DLD1 (cell line): ENCODE data around the gene BRIP1.
"Not testable (repeated sequence)": the region's sequence is repeated elsewhere in the genome, so short reads cannot be mapped to it uniquely, and the experiment has no call there.

Experiments
- in situ Hi-C: cut with HindIII; loops from 2 replicates; pipeline ENCODE4 v1.10.0; 2017; ENCODE audit warnings: low sequenced_read_pairs

Gene BRIP1

DNA sequence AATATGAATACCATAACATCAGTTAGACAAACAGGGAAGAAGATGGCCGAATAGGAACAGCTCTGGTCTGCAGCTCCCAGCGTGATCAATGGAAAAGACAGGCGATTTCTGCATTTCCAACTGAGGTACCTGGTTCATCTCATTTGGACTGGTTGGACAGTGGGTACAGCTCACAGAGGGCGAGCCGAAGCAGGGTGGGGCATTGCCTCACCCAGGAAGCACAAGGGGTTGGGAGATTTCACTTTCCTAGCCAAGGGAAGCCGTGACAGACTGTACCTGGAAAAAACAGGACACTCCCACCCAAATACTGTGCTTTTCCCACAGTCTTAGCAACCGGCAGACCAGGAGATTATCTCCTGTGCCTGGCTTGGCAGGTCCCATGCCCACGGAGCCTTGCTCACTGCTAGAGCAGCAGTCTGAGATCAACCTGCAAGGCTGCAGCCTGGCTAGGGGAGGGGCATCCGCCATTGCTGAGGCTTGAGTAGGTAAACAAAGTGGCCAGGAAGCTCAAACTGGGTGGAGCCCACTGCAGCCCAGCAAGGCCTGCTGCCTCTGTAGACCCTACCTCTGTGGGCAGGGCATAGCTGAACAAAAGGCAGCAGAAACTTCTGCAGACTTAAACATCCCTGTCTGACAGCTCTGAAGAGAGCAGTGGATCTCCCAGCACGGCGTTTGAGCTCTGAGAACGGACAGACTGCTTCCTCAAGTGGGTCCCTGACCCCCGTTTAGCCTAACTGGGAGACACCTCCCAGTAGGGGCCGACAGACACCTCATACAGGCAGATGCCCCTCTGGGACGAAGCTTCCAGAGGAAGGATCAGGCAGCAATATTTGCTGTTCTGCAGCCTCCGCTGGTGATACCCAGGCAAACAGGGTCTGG, 190.1 kb downstream of the BRIP1 start:
- in situ Hi-C loops = not testable (repeated sequence)

DNA sequence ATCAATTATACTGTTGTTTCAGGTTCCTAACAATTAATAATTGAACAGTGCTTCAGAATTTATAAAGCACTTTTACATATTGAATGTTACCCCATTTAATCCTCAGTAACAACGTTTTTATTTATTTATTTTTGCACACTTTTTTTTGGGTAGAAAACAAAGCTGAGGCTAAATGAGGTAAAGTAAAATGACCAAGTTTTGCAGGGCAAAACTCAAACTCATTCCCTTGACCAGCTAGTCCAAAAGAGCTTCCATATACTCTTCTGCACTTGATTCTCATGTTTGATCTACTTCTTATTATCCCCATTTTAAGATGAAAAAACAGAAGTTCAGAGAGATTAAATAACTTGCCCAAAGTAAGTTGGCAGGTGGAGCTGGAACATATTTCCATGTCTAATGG, 191.2 kb downstream of the BRIP1 start:
- in situ Hi-C loops = no loop called here

DNA sequence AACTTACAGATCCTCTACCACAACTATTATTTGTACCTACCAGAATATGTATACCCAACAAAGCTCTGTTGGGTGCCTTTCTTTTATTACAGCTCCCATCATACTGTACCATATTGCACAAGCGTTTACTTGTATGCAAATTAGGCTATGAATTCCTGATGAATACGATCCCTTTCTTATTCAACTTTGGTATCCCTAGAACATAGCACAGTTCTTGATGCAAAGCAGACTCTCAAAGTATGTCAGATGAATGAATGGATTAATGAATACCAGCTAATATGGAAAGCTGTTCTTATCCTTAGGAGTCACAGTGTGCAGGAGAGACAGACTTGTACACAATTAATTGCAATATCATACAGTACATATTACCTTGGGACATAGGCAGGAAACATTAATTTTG, 192.6 kb downstream of the BRIP1 start:
- in situ Hi-C loops = no loop called here

DNA sequence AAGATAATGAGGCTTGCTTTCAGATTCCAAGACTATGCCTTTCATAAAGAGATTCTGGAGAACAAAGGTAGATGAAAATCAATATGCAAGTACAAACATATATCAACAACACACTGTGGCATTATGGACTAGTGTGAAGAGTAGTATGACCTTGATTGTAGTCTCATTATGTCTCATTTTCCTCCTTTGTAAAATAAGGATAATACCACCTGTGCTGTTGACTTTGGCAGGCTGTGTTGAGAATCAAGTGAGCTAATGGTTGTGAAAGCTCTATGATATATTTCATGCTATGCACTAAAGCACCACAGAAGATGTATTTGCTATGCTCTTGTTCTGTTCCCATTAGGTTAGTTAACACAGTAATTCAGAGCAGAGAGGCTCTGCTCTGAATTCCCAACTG, 193.8 kb downstream of the BRIP1 start:
- in situ Hi-C loops = no loop called here

DNA sequence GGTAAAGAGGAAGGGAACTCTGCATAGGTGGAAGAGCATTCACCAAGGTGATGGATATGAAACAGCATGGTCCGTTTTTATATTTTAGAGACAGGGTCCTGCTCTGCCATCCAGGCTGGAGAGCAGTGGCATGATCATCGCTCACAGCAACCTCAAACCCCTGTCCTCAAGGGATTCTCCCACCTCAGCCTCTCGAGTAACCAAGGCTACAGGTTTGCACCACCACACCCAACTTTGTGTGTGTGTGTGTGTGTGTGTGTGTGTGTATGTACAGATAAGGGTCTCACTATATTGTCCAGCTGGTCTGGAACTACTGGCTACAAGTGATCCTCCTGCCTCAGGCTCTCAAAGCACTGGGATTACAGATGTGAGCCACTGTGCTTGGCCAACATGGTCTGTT, 194.8 kb downstream of the BRIP1 start:
- in situ Hi-C loops = no loop called here

DNA sequence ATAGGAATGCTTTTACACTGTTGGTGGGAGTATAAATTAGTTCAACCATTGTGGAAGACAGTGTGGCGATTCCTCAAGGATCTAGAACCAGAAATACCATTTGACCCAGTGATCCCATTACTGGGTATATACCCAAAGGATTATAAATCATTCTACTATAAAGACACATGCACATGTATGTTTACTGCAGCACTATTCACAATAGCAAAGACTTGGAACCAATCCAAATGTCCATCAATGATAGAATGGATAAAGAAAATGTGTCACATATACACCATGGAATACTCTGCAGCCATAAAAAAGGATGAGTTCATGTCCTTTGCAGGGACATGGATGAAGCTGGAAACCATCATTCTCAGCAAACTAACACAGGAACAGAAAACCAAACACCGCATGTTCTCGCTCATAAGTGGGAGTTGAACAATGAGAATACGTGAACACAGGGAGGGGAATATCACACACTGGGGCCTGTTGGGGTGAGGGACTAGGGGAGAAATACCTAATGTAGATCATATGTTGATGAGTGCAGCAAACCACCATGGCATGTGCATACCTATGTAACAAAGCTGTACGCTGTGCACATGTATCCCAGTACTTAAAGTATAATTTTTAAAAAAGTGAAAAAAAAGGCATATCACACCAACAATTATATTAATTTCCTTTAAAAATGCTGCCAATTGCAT, 196.8 kb downstream of the BRIP1 start:
- in situ Hi-C loops = not testable (repeated sequence)

DNA sequence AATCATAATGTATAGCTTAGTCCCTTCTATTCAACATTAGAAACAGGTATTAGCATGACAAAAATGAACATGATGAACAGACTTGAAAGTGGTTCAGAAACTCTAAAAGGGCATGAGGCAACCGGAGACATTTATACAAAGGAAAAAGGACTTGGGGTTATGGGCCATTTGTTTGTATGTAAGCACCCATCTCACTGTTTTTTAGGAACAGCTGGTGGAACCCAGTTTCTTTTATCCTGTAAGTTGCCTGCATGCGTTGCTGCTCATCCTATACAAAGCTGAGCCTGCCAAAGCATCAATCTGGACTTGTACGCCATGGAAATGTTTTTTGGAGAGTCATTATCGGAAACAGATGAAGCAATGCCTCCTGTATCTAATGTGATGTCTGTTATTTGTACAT, 200.0 kb downstream of the BRIP1 start:
- in situ Hi-C loops = no loop called here

DNA sequence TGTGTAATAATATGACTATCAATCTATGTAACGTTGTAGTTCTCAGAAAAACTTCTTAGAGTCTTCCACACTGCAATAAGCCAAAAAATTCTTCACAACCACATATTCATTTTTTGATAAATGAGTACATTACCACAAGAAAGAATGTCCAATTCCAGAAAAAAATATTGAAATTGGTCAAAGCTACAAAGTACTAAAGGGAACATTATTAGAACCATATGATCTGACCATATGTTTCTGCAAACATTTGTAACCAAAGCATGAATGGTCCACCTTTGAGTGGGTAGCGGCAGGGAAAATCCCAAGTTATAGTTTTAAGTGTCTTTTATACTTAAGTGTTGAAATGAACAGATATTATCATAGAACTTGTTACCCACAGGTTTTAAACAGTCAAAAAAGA, 200.6 kb downstream of the BRIP1 start:
- in situ Hi-C loops = no loop called here

DNA sequence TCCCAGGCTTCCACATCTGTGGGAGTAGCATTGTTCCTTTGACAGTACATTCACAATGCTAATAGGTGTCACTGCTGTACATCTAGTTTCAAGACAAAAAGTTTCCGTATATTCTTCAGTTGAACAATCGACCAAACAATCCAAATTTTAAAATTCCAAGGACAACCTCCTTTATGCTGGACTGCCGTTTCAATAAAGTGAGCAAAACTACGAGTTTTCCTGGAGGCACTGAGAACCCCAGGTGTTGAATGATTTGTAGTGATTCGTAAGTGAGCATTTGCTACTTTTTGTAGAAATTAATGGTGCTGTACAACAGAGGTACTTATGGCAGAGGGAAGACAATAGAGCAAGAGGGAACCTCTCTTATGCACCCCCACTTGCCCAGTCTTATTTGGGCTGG, 201.1 kb downstream of the BRIP1 start:
- in situ Hi-C loops = no loop called here

DNA sequence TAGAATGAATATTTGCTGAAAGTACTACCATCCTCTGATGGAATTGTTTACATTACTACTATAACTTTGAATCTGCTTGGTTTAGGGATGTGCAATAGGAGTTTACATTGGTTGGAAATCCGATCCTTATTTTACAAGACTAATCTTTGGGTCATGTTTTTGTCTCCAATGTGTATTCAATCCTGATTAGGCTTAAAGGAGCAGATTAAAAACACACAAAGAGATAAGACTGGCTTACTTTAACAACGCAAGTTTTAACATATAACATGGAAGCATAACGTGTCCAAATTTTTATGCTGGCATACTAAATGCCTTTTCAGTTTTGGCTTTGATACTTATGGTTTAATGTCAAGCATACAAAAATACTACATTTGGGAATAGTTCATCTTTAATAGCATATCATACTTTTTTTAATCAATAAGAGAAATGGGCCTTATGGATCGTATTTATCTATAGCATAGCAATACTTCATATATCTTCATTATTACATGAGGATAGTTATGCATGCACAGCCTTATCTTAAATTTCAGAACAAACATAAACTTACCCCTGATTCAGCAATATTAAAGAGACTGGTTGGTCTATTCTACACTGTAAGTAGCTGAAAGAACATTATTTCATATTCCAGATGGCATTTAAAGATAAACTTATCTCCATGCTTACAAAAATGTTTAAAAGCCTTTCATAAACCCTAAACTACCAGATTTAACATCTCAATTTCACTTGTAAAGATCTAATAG, 202.4 kb downstream of the BRIP1 start:
- in situ Hi-C loops = no loop called here

DNA sequence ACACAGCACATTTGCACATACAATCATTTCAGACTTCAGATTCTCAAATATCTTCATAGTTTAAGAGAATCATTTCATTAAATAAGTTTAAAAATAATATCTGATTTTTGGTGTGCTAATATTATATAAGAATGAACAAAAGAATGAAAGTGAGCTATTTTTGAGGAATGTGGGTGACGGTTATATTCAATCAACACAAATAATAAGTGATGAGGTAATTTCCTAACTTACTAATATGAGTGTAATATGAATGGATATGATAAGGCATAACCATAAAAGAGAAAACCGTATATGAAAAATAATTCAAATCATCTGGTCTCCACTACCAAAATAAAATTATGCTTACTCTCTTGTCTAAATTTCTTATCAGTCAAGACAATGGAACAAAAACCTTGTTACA, 203.9 kb downstream of the BRIP1 start:
- in situ Hi-C loops = no loop called here

DNA sequence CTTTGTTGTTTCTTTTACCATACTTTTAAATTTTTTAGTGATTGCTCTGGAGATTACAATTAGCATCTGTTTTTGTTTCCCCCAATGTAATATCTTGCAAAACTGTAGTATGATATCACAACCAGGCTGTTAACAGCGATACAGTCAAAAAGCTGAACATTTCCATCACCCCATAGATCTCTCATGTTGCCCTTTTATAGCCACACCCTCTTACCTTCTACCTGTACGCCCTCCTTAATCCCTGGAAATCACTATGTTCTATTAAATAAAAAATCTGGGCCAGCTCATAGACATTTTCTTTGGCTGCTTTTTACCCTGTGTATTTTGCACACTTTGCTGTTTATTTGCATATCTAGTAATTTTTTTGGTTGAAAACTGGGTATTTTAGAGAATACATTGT, 205.1 kb downstream of the BRIP1 start:
- in situ Hi-C loops = no loop called here

DNA sequence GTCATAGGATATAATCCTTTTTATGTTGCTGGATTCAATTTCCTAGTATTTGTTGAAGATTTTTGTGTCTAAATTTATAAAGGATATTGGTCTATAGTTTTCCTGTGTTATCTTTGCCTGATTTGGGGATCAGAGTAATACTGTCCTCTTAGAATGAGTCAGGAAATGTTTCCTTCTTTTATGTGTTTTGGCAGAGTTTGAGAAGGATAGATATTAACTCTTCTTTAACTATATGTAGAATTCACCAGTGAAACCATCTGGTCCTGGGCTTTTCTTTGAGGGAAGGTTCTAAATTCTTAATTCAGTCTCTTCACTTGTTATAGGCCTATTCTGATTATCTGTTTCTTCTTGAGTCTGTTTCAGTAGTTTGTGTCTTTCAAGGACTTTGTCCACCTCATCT, 206.0 kb downstream of the BRIP1 start:
- in situ Hi-C loops = no loop called here

DNA sequence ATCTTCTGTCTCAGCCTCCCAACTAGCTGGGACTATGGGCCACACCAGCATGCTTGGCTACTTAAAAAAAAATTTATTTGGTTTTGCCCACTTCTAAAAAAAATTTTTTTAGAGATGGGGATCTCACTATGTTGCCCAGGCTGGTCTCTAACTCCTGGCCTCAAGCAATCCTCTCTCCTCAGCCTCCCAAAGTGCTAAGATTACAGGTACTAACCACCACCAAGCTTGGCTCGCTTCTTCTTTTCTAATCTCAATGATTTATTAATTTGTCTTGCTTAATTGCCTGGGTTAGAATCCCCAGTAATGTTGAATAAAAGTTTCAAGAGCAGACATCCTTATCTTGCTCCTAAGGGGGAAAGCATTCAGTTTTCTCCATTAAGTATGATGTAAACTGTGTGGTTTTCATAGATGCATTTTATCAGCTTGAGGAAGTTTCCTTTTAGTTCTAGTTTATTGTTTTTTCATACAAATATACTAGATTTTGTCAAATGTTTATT, 206.6 kb downstream of the BRIP1 start:
- in situ Hi-C loops = no loop called here

DNA sequence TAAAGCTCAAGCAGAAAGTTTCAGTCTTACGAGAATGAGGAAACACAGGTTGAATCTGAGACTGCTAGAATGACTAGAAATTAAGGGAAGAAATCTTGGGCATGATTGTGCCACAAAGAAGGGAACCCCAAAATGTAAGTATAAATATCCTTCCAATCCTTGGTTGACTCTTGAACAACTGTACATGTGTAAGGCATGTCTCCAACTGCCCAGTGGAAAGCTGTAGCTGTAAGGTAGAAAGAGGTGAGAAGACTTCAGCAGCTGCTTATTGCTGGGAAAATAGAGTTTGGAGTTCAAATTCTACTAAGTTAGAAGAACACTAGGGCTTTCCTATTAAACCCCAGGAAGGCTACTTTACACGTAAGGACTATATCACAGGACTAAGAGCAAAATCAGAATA, 212.6 kb downstream of the BRIP1 start:
- in situ Hi-C loops = no loop called here

DNA sequence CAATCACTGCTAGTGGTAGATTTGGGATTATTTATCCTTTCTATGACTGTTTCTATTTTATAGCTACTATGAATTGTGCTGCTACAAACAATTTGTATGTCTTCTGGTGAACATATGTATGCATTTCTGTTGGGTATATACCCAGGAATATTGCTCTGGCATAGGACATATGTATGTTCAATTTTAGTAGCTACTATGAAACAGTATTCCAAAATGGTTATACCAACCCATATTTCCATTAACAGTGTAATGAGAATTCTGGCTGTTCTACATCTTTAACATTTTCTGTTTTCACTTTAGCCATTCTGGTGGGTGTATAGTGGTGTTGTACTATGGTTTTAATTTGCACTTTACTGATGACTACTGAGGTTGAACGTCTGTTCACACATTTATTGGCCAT, 214.7 kb downstream of the BRIP1 start:
- in situ Hi-C loops = no loop called here

DNA sequence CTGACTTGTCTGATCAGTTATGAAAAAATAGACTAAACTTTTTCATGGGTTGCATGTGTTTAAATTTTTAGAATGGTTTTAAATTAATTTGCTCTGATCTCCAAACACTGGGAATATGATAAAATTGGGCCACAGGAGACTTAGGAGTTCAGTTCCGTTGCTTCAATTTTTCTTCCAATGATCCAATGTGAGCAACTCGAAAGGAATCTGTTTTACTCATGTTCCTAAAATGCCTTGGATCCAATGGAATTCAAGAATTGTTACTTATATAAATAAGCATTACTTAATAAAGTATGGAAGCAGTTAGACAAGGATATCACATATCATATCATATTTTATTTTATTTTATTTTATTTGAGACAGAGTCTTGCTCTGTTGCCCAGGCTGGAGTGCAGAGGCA, 216.3 kb downstream of the BRIP1 start:
- in situ Hi-C loops = no loop called here

DNA sequence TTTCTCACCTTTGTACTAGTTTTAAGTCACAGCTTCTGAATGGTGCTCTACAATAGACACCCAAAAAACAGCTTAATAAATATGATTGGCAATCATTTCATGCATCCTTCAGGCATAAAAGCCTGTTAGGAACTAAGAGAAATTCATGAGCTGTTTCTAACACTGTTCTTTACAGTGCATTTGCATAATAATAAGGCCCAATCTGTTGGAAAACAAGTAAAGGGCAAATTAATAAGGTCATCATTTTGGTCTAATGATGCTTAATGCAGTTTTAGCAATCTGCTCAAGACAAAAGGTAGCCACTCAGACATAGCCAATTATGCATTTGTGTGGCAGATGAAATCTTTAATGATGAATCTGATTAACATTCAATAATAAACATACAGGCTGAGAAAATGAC, 216.8 kb downstream of the BRIP1 start:
- in situ Hi-C loops = no loop called here

DNA sequence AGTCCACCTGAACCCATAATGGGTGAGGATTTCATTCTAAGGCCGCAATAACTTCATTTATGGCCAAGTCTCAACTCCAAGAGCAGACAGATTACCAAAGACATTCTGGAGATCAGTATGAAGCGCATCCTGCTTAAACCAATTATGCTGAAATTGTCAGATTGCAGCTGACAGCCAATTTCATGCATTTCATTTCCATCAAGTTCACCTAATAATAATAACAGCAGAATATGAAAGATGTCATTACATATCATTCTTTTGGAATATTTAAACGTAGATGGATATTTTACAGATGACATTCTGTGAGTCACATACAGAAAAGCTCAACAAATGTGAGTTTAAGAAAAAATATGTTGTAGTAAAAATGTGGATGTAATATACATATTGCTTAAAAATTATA, 217.4 kb downstream of the BRIP1 start:
- in situ Hi-C loops = no loop called here

DNA sequence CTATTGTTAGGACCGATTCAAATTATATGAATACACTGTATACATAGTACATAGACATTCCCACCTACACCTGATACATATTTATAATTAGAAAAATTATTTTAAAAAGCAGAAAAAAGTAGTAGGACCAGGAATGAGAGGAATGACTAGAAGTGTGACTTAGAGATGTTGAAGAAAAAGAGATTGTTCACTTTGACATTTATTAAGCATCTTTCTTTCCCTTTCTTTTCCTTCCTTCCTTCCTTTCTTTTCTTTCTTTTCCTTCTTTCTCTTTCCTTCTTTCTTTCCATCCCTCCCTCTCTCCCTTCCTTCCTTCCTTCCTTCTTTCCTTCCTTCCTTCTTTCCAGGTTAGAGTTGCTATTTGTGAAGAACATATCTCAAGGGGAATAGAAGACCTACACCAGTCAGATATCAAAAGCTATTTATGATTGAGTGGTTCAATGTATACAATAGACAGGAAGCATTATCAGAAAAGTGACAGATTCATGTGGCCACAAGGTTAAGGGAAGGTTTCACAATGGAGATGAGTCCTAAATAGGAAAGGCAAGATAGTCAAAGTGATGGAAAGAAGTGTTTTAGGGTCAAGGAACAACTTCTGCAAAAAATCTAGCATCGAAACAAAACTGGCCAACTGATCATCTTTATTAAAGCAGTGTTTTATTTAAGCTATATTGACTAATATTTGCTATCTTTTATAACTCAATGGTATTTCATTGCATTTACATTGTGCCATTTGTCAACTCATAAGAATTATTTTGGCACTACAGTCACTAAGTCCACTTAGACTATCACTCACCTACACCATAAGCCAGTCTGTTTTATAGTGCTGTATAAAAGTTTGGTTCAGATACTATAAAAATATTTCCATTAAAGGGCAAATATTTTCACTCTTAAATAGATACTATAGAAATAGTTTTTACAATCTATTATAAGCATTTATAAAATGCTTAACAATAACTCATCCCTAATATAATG, 218.2 kb downstream of the BRIP1 start:
- in situ Hi-C loops = no loop called here
